Stimulated activated CD4-positive, alpha-beta T cell treated with anti-CD3 and anti-CD28 coated beads, Interleukin-1b, Interleukin-23, amount 100 ng/mL, for 1 hour (primary cell): Measurements from ENCODE around the gene RMC1.
A peak's percentile ranks its signal among the peaks of the same experiment; 100 is the strongest.
"Not testable (repeated sequence)": the region's sequence is repeated elsewhere in the genome, so short reads cannot be mapped to it uniquely, and the experiment has no call there.

Experiments used
- DNase-seq, 2 donors: peaks; one replicate each; pipeline ENCODE4 v3.0.0-alpha.2; 2020; ENCODE audit warnings: low read depth in 2 of 2

The RMC1 gene

DNA sequence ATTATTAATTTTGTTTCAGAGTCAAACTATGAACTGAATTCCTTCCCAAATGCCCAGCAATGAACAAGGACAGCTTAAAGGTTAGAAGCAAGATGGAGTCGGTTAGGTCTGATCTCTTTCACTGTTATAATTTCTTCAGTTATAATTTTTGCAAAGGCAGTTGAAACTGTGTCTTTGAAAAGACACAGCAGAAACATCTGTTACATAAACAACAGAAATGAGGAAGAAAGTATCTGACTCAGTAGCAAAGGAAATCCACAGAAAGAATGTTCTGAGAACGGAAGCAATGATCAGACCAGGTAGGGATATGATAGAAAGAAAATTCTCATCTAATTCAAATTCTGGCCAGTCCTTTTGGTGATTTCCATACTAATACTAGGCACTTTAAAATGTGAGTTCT lies 5.2 kb upstream of the RMC1 start:
- no peak for DNase-seq

GRCh38 chr18:23498877-23499276 lies 4.4 kb upstream of the RMC1 start:
- DNase-seq, result peak; percentile 33 to 37

- DNase-seq, result no peak
These were observed 4.0 kb upstream of the RMC1 start for GRCh38 chr18:23499291-23499781.

DNA sequence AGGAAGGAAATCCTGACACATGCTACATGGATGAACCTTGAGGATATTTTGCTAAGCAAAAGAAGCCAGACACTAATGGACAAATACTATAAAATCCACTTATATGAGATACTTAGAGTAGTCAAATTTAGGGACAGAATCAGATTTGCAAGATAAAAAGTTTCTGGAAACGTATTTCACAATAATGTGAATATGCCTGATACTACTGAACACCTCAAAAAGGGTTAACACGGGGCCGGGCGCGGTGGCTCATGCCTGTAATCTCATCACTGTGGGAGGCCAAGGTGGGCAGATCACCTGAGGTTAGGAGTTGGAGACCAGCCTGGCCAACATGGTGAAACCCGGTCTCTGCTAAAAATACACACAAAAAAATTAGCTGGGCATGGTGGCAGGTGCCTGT lies 1.7 kb upstream of the RMC1 start:
- no peak for DNase-seq

DNA sequence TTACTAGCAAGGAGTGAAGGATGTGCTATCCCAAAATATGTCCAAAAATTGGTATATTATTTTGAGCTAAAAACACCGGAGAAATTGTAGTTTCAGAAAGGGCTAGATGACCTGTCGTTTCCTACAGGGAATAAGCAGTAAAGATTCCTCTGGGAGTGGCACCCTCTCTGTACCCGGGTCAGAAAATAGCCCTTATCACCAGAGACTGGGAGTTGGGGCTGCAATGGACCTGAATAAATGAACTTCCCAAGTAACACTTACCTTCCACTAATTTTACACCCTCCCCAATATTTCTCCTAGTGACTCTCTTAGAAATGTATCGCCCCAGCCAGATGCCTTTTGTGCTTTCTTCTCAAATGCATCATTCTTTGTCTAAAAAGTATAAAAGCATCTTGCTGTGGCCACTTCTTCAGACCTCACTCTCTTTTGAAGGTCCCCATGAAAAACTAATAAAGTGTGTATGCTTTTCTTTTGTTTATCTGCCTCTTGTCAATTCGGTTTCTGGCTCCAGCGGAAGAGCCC lies 734 bp upstream of the RMC1 start:
- no peak for DNase-seq

GRCh38 chr18:23503963-23504344 lies 643 bp downstream of the RMC1 start:
- DNase-seq, result no peak

DNA sequence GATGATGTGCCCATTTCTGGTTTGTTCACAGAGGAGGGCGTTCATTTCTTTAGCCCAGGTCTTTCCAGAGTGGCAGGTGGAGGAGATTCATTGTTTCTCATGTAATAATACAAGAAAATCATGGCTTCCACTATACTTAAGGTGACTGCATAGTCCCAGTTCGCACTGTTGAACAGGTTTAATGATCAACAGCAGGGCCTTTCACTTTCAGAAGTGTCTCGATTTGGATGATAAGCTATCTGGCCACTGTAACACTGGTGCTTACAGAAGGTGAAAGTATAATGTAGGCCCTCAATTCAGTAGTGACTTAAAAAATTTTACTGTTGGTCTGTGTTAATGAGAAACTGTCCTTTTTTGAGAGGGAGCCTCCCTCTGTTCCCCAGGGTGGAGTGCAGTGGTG lies 1.4 kb downstream of the RMC1 start:
- no peak for DNase-seq

DNA sequence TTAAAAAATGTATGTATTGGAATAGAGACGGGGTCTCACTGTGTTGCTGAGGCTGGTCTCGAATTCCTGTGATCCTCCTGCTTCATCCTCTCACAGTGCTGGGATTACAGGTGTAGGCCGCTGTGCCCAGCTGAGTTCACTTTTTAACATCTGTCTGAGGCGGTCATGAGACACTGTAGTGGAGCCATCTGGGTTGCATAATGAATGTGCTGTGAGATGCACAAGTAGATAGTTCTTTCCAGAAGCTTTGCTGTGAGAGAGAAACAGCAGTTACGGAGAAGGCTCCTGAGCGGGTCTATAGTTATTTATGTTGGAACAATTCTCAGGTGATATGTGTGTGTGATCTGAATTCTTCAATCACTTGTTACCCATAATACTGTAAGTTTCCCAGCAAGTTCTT lies 3.1 kb downstream of the RMC1 start:
- no peak for DNase-seq

- not testable (repeated sequence) for DNase-seq
These were observed 7.6 kb downstream of the RMC1 start for GRCh38 chr18:23510923-23511322.

GRCh38 chr18:23512216-23512615 lies 8.9 kb downstream of the RMC1 start:
- not testable (repeated sequence) for DNase-seq

DNA sequence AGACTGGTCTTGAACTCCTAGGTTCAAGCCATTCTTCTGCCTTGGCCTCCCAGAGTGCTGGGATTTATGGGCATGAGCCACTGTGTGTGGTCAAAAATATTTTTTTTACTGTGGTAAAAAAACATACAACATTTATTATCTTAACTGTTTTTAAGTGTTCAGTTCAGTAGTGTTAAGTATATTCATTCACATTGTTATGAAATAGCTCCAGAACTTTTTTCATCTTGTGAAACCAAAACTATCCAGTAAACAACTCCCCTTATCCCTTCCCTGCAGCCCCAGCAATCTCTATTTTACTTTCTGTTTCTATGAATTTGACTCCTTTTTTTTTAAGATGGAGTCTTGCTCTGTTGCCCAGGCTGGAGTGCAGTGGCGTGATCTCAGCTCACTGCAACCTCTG lies 9.3 kb downstream of the RMC1 start:
- DNase-seq, result no peak

- DNase-seq, result peak; percentile 43 to 46
These were observed 12.7 kb downstream of the RMC1 start for GRCh38 chr18:23515911-23516546.

DNA sequence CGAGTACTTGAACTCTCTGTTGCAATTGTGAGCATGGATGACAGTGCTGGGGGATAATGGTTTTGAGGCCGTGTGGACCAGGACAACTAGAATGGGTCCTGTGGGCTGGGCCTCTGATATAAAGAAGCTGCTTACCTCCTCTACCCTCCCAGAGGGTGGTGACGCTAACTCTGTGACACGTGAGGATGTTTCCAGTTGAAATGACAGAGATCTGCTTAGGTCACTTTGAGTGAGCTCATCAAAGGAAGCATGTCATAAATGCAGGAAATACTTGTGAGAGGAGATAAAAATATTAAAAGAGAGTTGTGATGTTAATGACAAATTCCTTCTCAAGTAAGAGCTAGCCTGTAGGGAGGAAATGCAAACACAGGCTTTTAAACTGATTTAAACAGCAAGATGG lies 16.4 kb downstream of the RMC1 start:
- DNase-seq, result no peak

- no peak for DNase-seq
These were observed 18.0 kb downstream of the RMC1 start for GRCh38 chr18:23521271-23521670.

DNA sequence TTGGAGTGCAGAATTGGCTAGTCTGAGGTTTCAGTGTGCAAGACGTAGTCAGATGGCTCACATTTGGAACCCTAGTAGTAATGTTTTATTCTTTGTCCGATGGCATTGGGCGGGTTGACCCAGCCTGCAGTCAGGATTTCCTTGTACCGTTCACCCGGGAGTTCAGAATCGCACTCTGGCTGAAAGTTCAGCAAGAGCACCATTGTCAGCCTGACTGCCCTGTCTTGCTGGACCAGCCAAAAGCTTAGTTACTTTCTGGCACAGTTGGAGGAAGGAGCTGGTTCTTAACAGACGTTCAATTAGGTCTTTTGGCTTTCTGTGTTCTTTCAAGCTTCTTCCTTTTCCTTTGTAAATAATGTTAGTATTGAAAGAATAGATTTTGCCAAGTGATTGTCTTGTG lies 18.6 kb downstream of the RMC1 start:
- DNase-seq, result no peak

GRCh38 chr18:23523429-23524212 lies 20.3 kb downstream of the RMC1 start:
- no peak for DNase-seq

DNA sequence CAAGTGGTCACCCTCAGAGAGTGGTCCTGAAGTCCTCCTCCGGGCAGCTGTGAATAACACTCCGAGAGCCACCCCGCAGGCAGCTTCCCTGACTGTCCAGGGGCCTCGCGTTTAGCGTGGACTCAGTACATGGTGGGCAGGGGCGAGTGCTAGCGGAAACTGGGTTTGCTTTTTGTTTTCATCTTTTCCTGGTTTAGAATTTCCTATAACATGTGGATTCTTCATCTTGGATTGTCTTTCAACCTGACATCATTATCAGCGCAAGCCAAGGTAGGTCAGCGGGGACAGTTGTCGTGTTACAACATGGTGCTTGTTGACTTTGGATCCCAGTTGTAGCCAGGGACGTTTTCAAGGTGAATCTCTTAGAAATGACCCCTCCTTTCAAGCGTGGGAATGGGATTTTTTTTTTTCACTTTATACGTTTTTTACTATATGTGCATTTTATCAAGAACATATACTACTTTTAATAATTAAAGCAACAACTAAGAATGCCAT lies 20.9 kb downstream of the RMC1 start:
- no peak for DNase-seq

- DNase-seq, result no peak
These were observed 23.3 kb downstream of the RMC1 start for GRCh38 chr18:23526501-23527063.

GRCh38 chr18:23528580-23529472 lies 25.5 kb downstream of the RMC1 start:
- no peak for DNase-seq

- no peak for DNase-seq
These were observed 26.3 kb downstream of the RMC1 start for GRCh38 chr18:23529604-23530003.

DNA sequence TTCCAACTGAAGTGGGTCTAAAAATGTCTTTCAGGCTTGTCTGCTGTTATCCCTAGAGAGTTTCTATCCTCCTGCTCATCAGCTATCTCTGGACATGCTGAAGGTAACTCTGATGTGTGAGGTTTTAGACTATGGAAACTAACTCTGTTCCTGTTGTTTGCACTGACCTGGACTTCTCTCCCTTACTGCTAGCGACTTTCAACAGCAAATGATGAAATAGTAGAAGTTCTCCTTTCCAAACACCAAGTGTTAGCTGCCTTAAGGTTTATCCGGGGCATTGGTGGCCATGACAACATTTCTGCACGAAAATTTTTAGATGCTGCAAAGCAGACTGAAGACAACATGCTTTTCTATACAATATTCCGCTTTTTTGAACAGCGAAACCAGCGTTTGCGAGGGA lies 26.9 kb downstream of the RMC1 start:
- DNase-seq, result no peak

- DNase-seq, result no peak
These were observed 28.6 kb downstream of the RMC1 start for GRCh38 chr18:23531912-23532311.
